OCI-M1 (cell line): ENCODE measurements around the gene PLEKHB2.
"Not testable (repeated sequence)": the region's sequence is repeated elsewhere in the genome, so short reads cannot be mapped to it uniquely, and the experiment has no call there.

Experiments used
- DNase-seq: peaks from one replicate; lab custom pipeline; 2025; lab: John Stamatoyannopoulos, UW

Gene PLEKHB2

DNA sequence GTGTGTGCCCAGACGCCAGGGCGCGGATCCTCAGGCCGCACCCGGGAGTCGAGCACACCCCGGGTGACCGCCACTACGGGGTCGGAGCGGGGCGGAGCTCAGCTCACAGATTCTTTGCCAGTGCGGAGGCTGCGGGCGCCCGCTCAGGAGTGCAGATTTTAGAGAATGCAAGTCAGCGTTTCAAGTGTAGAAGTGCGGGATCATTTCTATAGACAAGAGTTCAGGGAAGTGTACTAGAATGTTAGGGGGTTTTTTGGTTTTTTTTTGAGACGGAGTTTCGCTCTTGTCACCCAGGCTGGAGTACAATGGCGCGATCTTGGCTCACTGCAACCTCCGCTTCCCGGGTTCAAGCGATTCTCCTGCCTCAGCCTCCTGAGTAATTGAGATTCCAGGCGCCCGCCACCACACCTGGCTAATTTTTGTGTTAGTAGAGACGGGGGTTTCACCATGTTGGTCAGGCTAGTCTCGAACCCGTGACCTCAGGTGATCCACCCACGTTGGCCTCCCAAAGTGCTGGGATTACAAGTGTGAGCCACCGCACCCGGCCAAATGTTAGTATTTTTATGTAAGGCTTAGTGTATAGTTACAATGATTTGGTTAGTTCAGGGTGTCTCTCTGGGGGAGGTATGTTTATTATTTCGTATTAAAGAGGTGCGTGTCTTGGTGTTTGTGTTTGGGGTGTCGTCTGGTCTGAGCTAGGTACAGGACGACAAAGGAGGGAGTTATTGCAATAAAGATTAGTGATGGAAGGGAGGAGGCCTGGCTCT is 11.3 kb upstream of the PLEKHB2 start:
- DNase-seq = peak; percentile 56

DNA sequence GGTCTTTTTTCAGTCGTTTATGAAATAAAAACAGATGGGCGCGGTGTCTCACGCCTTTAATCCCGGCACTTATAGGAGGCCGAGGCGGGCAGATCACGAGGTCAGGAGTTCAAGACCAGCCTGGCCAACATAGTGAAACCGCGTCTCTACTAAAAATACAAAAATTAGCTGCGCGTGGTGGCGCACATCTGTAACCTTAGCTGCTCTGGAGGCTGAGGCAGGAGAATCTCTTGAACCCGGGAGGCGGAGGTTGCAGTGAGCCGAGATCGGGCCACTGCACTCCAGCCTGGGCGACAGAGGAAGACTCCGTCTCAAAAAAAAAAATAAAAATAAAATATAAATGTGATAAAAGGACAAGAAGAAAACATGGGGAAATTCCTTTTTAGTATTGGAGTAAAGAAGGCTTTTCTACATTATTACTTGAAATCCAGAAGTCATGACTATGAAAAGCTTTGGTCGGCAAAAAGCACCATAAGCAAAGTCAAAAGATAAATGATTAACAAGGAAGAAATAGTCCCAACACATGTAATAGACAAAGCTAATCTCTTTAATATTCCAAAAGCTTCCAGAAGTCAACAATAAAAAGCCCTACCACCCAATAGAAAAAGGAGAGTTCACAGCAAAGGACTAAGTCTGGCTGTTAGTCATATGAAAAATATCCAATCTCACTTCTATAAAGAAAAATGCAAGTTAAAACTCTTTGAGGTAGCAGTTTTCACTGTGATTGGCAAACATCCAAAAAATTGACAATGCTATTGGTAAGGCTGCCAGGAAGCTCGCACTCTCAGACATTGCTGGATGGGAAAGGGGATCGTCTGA is 10.5 kb upstream of the PLEKHB2 start:
- no peak for DNase-seq

DNA sequence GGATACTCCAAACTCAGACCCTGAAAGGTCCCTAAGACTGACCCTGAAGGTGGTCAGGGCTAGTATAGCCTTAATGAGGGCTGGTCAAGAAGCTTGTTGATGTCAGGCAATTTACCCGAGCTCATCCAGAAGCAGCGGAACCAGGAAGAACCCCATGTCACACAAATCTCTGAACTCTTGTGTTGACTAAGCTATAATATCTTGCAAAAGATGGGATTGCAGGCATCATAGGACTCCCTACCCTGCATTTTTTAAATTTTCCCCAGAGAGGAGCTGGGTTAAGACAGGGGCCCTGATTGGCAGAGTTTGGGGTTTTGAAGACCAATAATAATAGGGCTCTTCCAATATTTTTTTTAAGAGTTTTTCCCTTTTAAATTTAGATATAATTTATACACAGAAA is 2.0 kb upstream of the PLEKHB2 start:
- no peak for DNase-seq

DNA sequence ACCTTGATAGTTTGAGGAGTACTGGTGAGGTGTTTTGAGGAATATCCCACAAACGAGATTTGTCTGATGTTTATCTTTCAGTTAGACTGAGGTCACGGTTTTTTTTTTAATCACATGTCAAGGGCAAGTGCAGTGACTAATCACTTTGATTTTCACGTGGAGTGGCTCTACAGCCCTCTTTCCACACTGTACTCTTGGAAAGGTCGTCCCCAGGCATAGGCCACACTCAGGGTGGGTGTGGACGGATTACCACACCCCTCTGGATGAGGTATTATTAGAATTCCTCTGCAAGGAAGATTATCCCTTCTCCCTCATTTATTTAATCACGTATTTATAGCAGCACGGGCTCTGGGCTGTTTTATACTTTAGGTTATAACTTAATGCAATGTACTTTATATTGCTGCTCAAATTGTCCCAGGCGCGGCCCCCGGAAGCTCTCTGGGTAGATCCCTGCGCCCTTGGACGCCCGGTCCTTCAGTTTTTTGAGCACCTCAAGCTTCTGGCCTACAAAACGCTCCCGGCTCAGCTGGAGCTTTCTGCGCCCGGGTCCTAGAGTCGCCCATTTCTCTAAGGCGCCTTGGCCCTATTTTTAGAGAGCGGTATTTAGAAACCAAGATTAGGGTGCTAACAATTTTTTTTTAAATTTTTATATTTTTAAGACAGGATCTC is 515 bp upstream of the PLEKHB2 start:
- DNase-seq = peak; percentile 79

DNA sequence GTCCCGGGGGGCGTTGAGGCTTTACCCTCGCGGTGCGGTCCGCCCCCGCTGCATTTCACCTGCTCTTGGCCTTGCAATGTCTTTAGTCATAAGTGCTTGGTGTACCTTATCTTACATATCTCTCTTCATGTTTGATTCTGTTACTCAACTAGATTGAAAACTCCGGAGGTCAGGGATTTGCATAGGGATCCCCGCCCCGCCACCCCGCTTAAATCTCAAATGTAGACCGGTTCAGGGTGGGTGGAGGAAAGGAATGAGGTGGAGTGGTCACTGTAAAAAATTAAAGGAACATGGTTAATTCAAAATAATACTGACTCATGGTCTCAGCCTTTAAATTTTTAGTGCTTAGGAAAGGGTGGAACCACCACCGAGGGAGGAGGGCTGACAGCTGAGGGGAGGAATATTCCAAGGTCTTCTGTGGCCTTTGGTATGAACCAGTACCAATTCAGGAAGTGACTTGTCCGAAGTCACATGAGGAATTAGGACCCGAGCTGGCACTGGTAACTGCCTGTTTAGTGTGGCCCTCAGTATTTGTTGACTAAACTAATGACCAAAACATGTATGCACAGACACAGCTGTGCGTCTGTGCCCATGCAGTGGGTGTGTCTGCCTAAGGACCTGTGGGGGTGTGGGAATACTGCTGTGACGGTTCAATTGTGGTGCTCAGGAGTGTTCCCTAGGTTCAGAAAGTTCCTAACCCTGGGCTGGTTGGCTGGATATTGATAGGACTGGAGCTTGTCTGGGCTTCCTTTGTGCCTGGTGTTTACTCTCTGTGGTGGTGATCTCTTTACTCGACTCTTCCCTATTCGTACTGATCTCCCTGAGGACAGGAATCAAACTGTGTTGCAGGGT is 1.0 kb downstream of the PLEKHB2 start:
- DNase-seq = peak; percentile 85

DNA sequence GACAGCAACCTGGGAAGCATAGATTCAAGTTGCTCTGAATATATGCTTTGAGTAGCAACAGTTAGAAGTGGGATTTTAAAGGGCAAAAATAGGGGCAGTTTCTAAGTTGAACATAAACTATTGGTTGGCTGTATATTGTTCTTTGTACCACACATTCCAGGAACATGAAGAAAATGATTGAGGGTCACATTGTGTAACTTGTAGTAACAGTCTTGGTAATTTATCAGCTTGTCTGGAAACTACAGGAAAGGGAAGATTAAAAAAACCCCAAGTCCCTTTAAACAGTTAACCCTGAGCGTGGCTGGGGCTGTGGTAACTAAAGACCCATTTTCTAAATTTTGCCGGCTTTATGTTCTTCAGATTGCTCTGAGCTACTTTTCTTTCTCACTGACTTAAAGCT is 7.4 kb downstream of the PLEKHB2 start:
- no peak for DNase-seq

DNA sequence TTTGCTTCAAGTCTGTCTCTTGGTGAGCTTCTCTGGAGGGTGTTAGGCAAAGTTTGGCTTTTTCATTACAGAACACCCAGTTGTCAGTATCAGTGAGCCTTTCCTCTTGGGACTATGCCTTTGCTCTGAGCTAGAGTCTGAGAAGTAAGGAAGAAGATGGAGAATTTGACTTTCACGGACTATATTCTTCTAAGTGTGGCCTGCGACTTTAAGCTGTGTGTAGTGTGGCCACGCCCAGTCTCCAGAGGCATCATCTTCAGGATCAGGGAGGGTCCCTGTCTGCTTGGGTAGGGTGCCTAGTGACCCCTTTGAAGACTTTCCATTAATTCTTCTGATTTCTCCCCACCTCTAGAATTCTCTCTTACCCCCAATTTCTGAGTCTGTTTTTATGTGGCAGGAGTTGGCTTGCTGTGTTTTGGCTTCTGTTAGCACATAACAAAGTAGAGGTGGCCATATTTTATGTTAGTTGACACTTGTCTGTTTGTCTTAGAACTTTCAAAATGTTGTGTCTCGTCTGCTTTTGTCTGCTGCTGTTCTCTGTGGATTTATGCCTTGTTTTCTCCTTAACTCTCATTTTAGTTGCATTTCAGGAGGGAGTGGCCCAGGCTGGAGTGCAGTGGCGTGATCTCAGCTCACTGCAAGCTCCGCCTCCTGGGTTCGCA is 8.6 kb downstream of the PLEKHB2 start:
- no peak for DNase-seq

DNA sequence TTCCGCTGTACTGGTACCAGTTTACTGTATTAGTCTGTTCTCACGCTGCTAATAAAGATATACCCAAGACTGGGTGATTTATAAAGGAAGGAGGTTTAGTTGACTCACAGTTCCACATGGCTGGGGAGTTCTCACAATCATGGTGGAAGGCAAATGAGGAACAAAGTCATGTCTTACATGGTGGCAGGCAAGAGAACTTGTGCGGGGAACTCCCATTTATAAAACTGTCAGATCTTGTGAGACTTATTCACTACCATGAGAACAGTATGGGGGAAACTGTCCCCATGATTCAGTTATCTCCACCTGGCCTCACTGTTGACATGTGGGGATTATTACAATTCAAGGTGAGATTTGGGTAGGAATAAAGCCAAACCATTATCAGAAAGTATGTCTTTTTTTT is 9.8 kb downstream of the PLEKHB2 start:
- not testable (repeated sequence) for DNase-seq

DNA sequence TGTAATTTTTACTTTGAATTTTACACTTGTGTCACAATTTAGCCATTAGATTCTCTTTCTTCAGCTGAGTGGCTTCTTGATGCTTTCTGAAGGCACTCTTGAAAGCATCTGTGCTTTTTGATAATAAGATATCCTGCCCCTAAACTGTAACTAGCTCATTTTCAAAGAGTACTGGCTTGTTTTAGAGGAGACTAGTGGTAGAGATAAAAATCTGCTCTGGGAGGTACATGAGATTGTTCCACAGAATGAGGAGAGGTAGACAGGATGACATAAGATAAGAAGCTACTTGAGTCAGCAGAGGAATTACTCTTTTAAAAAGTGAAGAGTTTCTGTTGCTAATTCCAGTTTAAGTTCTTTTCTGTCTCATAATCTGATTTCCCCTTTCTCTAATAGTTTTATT is 10.6 kb downstream of the PLEKHB2 start:
- DNase-seq = no peak

DNA sequence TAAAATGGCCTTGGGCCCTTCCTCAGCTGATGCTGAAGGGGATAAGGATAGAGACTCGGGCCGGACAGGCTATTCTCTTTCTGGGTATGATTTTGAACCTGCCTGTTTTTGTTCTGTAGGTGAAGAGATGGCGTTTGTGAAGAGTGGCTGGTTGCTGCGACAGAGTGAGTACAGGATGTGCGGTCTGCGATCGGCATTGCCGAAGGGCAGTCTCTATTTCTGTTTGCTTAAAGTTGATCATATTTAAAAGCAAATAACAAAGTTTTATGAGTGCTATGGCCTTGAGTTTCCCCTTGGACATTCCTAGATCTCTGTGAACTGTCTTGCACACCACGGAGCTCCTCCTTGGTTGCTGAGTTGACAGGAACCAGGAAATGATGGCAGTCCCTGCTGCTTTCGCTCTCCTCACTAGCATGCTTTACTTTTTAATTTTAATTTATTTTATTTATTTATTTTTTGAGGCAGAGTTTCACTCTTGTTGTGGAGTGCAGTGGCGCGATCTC is 15.7 kb downstream of the PLEKHB2 start:
- DNase-seq = no peak

DNA sequence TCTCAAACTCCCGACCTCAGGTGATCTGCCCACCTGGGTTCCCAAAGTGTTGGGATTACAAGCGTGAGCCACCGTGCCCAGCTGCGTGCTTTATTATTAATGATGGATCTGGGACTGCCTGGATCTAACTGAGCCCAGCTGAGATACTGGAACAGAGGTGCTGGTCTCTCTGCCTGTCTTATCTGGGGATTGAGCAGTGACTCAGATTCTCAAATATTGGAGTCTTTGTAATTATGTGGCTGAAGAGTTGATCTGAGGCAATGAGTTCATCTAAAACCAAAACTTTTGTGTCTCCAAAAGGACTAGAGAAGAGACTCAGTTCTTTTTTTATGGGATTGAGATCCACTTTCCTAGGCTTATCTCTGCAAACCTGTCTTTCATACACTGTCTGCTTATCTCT is 16.3 kb downstream of the PLEKHB2 start:
- DNase-seq = no peak

DNA sequence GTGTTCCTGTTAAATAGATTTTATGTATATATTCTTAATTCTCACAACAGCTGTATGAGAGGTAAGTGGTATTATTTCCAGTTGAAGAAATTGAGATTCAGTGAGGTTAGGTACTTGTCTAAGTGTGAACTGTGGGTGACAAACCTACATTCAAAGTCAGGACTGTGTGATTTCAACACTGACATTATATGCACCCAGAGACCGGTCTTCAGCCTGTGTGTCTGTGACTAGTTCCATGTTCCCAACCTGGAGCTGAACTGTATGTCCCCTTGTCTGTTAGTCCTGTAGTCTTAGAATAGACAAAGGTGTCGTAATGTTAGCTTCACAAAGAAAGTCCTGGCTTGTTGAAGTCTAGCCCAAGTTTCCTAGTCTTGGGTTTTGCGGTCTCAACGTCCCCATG is 17.4 kb downstream of the PLEKHB2 start:
- DNase-seq = no peak

DNA sequence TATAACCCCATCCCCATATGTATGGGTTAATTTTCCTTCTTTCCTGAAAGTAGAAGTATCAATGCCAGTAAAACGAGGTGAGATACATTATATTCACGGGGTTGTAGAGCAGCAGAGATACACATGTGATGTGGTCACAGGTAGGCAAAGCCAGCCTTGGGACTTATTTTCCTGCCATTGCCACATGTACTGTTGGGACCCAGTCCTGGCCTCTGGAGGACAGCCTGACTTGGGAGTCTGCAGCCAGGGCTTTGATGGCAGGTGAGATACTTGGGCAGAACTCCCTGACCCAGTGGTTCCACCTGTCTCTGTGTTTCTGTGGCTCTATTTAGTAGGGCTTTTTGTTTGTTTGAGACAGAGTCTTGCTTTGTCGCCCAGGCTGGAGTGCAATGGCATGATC is 18.1 kb downstream of the PLEKHB2 start:
- no peak for DNase-seq

DNA sequence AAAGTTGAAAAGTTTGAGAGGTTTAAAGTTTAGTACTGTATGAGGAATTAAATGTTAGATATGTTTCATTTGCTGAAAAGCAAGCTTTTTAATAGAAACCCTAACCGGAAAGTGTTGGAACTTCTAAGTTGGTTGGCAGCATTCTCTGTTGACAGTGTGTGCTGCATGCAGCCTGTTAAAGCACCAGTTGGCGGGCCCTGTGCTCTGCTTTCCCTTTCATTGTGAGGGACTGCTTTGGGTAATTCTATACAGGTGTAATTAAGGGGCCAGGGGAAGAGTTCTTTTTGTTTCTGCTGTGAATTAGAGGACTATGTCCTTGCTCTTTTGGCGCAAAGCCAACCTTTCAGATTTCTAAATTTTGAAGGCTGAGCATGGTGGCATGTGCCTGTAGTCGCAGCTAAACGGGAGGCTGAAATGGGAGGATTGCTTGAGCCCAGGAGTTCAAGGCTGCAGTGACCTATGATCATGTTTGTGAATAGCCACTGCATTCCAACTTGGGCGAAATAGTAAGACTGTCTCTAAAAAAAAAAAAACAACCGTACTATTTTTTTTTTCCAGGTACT is 20.1 kb downstream of the PLEKHB2 start:
- DNase-seq = no peak

DNA sequence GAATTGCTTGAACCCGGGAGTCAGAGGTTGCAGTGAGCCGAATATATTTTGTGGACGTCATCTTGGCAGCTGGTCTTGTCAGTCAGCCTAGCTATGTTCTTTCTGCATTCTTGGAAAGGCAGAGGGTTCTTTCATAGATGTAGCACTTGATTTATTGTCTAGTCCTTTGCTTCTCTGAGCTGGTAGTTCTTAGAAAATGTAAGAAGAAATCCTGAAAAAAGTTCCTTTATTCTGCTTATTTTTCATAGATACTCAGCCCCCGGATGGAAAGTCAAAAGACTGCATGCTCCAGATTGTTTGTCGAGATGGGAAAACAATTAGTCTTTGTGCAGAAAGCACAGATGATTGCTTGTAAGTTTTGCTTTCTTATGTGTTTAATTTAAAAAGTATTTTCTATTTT is 21.3 kb downstream of the PLEKHB2 start:
- no peak for DNase-seq

DNA sequence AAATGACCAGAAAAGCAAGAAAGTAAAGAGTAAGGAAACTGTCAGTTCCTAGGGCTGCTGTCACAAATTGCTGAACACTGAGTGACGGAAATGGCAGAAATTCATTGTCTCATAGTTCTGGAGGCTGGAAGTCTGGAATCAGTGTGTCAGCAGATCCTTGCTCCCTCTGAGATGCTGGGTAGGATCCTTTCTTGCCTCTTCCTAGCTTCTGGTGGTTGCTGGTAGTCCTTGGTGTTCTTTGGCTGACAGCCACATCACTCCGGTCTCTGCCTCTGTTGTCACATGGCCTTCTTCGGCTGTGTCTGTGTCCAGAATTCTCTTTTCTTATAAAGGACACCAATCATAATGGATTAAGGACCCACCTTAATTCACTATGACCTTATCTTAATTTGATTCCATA is 21.9 kb downstream of the PLEKHB2 start:
- DNase-seq = no peak

DNA sequence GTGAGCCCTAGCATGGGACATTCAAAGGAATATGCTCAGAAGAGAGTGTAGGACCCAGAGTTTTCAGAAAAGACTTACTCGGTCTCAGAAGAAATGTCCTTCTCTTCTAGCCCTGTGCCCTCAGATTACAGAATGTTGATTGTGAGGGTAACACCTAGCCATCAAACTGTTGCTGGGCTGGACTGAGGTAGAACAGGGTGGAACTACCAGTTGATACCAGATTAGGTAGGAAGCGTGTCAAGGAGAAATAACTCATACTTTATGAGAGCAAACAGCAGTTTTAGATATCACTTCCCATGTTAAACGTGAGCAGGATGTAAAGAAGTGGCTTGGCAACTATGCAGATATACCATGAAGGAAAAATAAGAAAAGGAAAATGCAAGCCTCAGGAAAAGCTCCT is 22.8 kb downstream of the PLEKHB2 start:
- no peak for DNase-seq

DNA sequence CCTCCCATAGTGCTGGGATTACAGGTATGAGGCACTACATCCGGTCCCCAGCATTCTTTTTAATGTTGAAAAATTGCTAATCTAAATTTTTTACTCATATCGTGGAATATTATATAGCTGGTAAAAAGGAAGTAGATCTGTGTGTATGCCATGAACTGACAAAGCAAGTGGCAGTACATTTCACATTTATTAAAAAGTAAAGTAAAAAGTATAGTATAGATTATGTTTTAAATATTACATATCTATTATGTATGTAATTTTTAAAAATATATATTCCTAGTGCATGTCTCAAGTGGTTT is 25.1 kb downstream of the PLEKHB2 start:
- DNase-seq = no peak

DNA sequence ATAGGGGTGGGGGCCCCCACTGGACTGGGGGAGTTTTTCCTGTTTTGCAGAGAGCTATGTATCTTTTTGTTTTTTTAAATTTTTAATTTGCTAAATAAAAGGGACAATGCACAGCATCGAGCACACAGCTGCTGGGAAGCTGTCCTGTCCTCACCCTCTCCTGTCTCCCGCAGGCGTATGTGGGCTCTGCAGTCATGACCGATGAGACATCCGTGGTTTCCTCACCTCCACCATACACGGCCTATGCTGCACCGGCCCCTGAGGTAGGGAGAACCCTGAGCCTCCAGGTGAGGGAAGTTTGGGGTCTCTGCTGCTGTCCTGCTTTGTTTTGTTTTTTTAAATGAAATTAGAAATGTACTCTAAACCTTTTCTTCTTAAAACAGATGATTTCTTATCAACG is 27.6 kb downstream of the PLEKHB2 start:
- DNase-seq = no peak

DNA sequence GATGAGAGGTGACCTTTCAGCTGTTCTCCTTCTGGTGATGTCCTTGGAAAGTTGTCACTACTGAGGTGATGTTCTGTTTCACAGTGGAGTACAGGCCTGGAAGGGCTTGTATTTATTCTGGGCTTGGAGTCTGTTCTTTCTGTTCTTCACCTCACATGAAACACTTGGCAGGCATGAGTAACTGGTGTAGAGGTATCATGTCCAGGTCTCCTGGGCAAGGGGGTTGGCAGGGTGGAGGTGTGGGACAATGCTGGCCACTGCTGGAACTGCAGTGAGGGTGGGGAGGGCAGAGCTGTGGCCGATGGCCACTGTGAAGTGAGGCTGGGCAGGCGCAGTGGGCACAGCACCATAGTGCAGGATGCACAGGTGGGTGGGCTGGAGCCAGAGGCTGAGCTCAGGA is 35.4 kb downstream of the PLEKHB2 start:
- no peak for DNase-seq

DNA sequence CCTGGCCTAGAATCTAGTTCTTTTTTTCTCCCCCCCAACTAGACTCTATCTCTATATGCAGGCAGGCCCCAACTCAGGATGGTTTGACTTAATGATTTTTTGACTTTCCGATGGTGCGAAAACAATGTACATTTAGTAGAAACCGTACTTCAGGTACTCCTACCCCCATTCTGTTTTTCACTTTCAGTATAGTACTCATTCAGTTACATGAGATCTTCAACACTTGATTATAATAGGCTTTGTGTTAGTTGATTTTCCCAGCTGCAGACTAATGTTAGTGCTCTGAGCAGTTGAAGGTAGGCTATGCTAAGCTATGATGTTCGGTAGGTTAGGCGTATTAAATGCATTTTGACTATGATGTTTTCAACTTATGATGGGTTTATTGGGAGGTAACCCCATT is 37.7 kb downstream of the PLEKHB2 start:
- no peak for DNase-seq
